Keratinocyte (primary cell): ENCODE data around the gene FOXL2NB. TPM values are rescaled to one million over a fixed set of nuclear protein-coding genes. Genes with fewer than 3 reads are reported as not detected.

ENCODE experiments used
- DNase-seq: peaks from one replicate; pipeline ENCODE4 v3.0.0-alpha.2; 2011; ENCODE audit warnings: low read depth, missing footprints, low spot score
- FAIRE-seq: peaks from 2 replicates; lab custom pipeline; 2011; peaks lifted over from hg19 to GRCh38; lab: Jason Lieb, UNC
- H2AFZ ChIP-seq: 2 replicates; pipeline ENCODE4 v1.6.0; 2012; ENCODE audit warnings: low read length, control low read depth, inconsistent platforms; ENCODE audit not compliant: control insufficient read depth
- H3K27ac ChIP-seq: 2 replicates; pipeline ENCODE4 v1.5.1; 2011; ENCODE audit warnings: low read length; ENCODE audit not compliant: control insufficient read depth, insufficient read depth
- H3K27me3 ChIP-seq: 3 replicates; pipeline ENCODE4 v1.6.0; 2011; ENCODE audit warnings: low read length; ENCODE audit not compliant: control insufficient read depth, insufficient read depth; ENCODE audit errors: extremely low read depth
- H3K36me3 ChIP-seq, 2 experiments: 2 replicates in 1 of 2; 3 replicates in 1 of 2; pipeline ENCODE4 v1.5.1; 2011; ENCODE audit warnings: low read length in 2 of 2, mild to moderate bottlenecking in 1 of 2; ENCODE audit not compliant: control insufficient read depth in 2 of 2, insufficient read depth in 2 of 2; ENCODE audit errors: extremely low read depth in 1 of 2
- H3K4me1 ChIP-seq: 3 replicates; pipeline ENCODE4 v1.5.1; 2011; ENCODE audit warnings: low read length; ENCODE audit not compliant: control insufficient read depth, insufficient read depth; ENCODE audit errors: extremely low read depth
- H3K4me2 ChIP-seq: 3 replicates; pipeline ENCODE4 v1.6.0; 2011; ENCODE audit warnings: low read depth, low read length; ENCODE audit not compliant: control insufficient read depth, insufficient read depth; ENCODE audit errors: extremely low read depth
- H3K4me3 ChIP-seq, 3 experiments: fragments of 200-600 bp in 1 of 3; sonication (generic) in 1 of 3; 2 replicates in 2 of 3; 3 replicates in 1 of 3; pipeline ENCODE4 v1.5.1; 2011 to 2016; ENCODE audit warnings: low read length in 3 of 3, mild to moderate bottlenecking in 3 of 3, control low read depth in 2 of 3, inconsistent platforms in 1 of 3, low read depth in 1 of 3, mixed read lengths in 1 of 3, mixed run types in 1 of 3, moderate library complexity in 1 of 3; ENCODE audit not compliant: control insufficient read depth in 2 of 3, insufficient read depth in 2 of 3; ENCODE audit errors: extremely low read depth in 1 of 3
- H3K79me2 ChIP-seq: 2 replicates; pipeline ENCODE4 v1.6.0; 2012; ENCODE audit warnings: low read length; ENCODE audit not compliant: control insufficient read depth, insufficient read depth
- H3K9ac ChIP-seq: 3 replicates; pipeline ENCODE4 v1.6.0; 2011; ENCODE audit warnings: low read length; ENCODE audit not compliant: control insufficient read depth, insufficient read depth; ENCODE audit errors: extremely low read depth
- H3K9me1 ChIP-seq: 3 replicates; pipeline ENCODE4 v1.6.0; 2011; ENCODE audit warnings: low read length; ENCODE audit not compliant: control insufficient read depth, insufficient read depth; ENCODE audit errors: extremely low read depth
- H3K9me3 ChIP-seq: 2 replicates; pipeline ENCODE4 v1.5.1; 2012; ENCODE audit warnings: low read depth, low read length; ENCODE audit not compliant: control insufficient read depth
- H4K20me1 ChIP-seq: 3 replicates; pipeline ENCODE4 v1.6.0; 2011; ENCODE audit warnings: low read length; ENCODE audit not compliant: control insufficient read depth, insufficient read depth; ENCODE audit errors: extremely low read depth
- CTCF ChIP-seq, 3 experiments: IDR thresholded peaks in 1 of 3; conservative IDR thresholded peaks in 1 of 3; optimal IDR thresholded peaks in 1 of 3; 2 replicates in 2 of 3; 3 replicates in 1 of 3; pipeline versions ENCODE3 to v1.5.1; 2011; ENCODE audit warnings: low read length in 3 of 3, mild to moderate bottlenecking in 3 of 3, moderate library complexity in 2 of 3, control low read depth in 1 of 3, inconsistent platforms in 1 of 3; ENCODE audit not compliant: insufficient read depth in 2 of 3; ENCODE audit errors: extremely low read depth in 1 of 3
- EZH2 ChIP-seq: IDR thresholded peaks from one replicate; pipeline ENCODE4 v1.6.1; 2012; ENCODE audit warnings: inconsistent platforms, mild to moderate bottlenecking, low read length, moderate library complexity
- dilution Hi-C: fragments of 300-500 bp; cut with MboI; formaldehyde crosslinking; loops from one replicate; pipeline ENCODE4 v1.7.0; 2020; ENCODE audit warnings: low sequenced_read_pairs; ENCODE audit not compliant: extremely low pct_ligation_motif_present
- polyA plus RNA-seq, 5 experiments: library from polyadenylated mRNA; depleted of rRNA in 3 of 5; stranded (reverse) in 3 of 5; stranded (forward) in 1 of 5; unstranded in 1 of 5; fragments of >200 nt; gene quantifications; 1 replicate in 1 of 5; 2 replicates in 3 of 5; 3 replicates in 1 of 5; pipeline versions ENCODE4 v1.2.1 to v1.2.3, GENCODE V29; 2011 to 2012; ENCODE audit warnings: missing spikeins in 2 of 5, low read depth in 1 of 5, low replicate concordance in 1 of 5

FOXL2NB gene
- polyA plus RNA-seq, 1 donor (not counting 4 experiments of a cell fraction or from before 2014, with no cell fraction given): 0.38 TPM

- peaks cover 67% of the 10 kb centered on the region for H3K27me3 ChIP-seq
- TF ChIP-seq CTCF (optimal IDR thresholded peaks at IDR 0.05 in 1 of 3, IDR thresholded peaks at IDR 0.05 in 1 of 3, conservative IDR thresholded peaks at IDR 0.05 in 1 of 3; ENCODE audit: extremely low read depth in 1 of 3, insufficient read depth in 2 of 3, low read length in 3 of 3) (no peak), EZH2 (no peak)
- H3K36me3 ChIP-seq: no peaks in the 10 kb centered on the region
- peak overlapping the region; percentile 67 for H3K4me2 ChIP-seq
- no peak overlapping the region for H2AFZ ChIP-seq
- no peaks in the 10 kb centered on the region for H3K79me2 ChIP-seq
- no peak overlapping the region for H3K9ac ChIP-seq
- no peak overlapping the region for H3K27ac ChIP-seq
- H3K4me1 ChIP-seq: peaks cover 13% of the 10 kb centered on the region
- no peaks in the 10 kb centered on the region for H3K9me1 ChIP-seq
- H3K4me3 ChIP-seq: peak overlapping the region; percentile 17 to 42 (median 40)
- dilution Hi-C loops: loop anchor here (25.0 kb wide), 1 partner anchor 363 kb away; no protein-coding TSS in a partner anchor
- DNase-seq (no peak), FAIRE-seq (no peak)
- H4K20me1 ChIP-seq: no peaks in the 10 kb centered on the region
- H3K9me3 ChIP-seq: no peaks in the 10 kb centered on the region
Observed at GRCh38 chr3:138949445-138950005, 2.5 kb downstream of the FOXL2NB start.

GRCh38 chr3:138950006-138950644, 3.1 kb downstream of the FOXL2NB start:
- TF ChIP-seq CTCF (optimal IDR thresholded peaks at IDR 0.05 in 1 of 3, IDR thresholded peaks at IDR 0.05 in 1 of 3, conservative IDR thresholded peaks at IDR 0.05 in 1 of 3; ENCODE audit: extremely low read depth in 1 of 3, insufficient read depth in 2 of 3, low read length in 3 of 3) (no peak), EZH2 (peak; percentile 90)
- Histone ChIP-seq H3K9me3 (no peaks in the 10 kb centered on the region), H3K4me3 (peak overlapping the region; percentile 17 to 42 (median 40)), H3K4me1 (peaks cover 12% of the 10 kb centered on the region), H3K9me1 (no peaks in the 10 kb centered on the region), H3K36me3 (no peaks in the 10 kb centered on the region), H3K27me3 (peaks cover 63% of the 10 kb centered on the region), H2AFZ (peak overlapping the region; percentile 45), H3K4me2 (peak overlapping the region; percentile 67), H3K27ac (no peak overlapping the region), H3K79me2 (no peaks in the 10 kb centered on the region), H3K9ac (no peak overlapping the region), H4K20me1 (no peaks in the 10 kb centered on the region)
- FAIRE-seq (no peak), DNase-seq (no peak)
- dilution Hi-C loops: no loop called here
